Measurements from ENCODE around the gene OR6K2.

DNA sequence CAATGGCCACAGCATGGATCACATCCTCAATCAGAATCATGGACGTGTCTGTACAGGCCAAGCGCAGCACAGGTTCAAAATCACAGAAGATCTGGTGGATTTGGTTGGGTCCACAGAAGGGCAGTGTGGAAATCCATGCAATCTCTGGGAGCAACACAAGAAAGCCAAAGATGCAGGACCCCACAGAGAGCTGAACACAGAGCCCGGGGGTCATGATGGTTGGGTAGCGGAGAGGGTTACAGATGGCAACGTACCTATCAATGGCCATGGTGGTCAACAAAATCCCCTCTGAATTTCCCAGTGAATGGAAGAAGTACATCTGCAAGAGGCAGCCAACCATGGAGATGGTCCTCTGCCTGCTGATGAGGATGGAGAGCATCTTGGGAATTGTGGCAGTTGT is 24.0 kb upstream of the OR6K2 start:
- TF ChIP-seq POLR2A (IDR thresholded peaks at IDR 0.05) = no peak
- TF ChIP-seq, protein P1, sequence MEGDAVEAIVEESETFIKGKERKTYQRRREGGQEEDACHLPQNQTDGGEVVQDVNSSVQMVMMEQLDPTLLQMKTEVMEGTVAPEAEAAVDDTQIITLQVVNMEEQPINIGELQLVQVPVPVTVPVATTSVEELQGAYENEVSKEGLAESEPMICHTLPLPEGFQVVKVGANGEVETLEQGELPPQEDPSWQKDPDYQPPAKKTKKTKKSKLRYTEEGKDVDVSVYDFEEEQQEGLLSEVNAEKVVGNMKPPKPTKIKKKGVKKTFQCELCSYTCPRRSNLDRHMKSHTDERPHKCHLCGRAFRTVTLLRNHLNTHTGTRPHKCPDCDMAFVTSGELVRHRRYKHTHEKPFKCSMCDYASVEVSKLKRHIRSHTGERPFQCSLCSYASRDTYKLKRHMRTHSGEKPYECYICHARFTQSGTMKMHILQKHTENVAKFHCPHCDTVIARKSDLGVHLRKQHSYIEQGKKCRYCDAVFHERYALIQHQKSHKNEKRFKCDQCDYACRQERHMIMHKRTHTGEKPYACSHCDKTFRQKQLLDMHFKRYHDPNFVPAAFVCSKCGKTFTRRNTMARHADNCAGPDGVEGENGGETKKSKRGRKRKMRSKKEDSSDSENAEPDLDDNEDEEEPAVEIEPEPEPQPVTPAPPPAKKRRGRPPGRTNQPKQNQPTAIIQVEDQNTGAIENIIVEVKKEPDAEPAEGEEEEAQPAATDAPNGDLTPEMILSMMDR (IDR thresholded peaks at IDR 0.05) = no peak
